IPS-NIHi7 (cell line): Measurements from ENCODE around the gene MAP2K1.

ENCODE experiments used
- DNase-seq: peaks from one replicate; pipeline ENCODE4 v3.0.0; 2012; ENCODE audit warnings: mixed read lengths; ENCODE audit errors: extremely low spot score

The MAP2K1 gene

GRCh38 chr15:66503780-66504562, 117.3 kb downstream of the MAP2K1 start:
- no peak for DNase-seq

- peak; percentile 67 for DNase-seq
These were observed 118.1 kb downstream of the MAP2K1 start, which contains the start of the genes RPL4 and ZWILCH for GRCh38 chr15:66504563-66505429. Gene RPL4, minus strand, starts transcription at chr15:66504855. Its CDS starts 65 bp downstream, at chr15:66504790. Gene ZWILCH, plus strand, starts transcription at chr15:66505326. Its CDS starts 13 bp downstream, at chr15:66505339.

GRCh38 chr15:66505430-66505811, 118.7 kb downstream of the MAP2K1 start:
- no peak for DNase-seq

DNA sequence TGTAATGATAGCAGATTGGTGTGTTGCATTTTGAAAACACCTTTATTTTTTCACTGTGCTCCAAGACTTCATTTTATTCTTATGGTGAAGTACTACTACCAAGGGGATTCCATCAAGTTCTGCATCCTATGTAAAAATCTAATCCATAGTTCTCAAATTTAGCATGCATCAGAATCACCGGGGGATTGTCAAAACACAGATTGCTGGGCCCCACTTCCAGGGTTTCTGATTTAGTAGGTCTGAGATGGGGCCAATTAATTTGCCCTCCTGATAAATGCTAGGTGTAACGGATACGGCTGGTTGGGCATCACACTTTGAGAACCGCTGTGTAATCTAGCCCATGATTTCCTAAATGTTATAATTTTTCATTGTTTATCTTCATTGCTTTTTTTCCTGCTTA, 119.1 kb downstream of the MAP2K1 start:
- DNase-seq = no peak

DNA sequence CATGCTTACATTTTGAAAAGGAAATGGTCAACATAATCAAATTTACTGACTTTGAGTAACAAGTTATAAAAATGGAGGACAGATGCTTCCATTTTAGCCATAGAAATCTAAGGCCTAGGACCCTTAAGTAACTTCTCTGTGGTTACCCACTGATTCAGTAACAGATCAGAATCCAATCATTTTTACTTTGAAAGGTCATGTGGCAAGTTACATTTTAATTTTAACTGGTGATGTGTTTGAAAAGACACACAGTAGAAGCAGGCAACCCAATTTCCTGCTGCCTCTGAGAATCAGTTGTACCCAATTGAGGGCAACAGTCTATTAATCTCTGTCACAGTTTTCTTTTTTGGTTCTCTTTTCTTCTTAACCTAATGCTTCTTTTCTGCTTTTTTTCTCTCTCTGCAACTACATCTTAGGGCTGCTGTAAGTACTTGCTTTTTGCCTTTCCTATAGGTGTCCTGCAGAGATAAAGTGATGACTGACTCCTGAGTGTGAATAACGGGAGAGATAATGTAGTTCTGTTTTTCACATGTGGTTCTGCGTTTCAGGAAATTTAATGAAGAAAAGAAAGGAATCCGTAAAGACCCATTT, 121.7 kb downstream of the MAP2K1 start:
- DNase-seq = no peak

- DNase-seq = no peak
These were observed 127.9 kb downstream of the MAP2K1 start for GRCh38 chr15:66514586-66514985.

DNA sequence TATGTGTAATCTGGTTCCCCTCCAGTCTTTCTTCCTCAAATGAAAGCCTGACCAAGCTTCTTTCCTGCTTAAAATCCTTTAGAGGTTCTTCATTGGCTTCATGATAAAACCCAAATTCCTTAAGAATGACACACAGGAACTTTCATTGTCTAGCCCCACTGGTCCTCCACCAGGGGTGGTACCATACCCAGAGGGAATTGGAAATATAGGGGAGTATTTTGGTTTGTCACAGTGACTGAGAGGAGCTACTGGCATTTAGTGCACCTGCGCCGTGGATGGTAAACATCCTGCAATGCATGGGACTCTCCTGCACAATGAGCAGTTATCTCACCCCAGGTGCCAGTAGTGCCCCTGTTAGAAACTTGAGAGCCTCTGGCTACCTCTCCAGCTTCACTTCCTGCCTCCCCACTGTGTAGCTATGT, 129.2 kb downstream of the MAP2K1 start:
- peak; percentile 11 for DNase-seq

GRCh38 chr15:66523926-66524325, 137.2 kb downstream of the MAP2K1 start:
- DNase-seq = no peak

DNA sequence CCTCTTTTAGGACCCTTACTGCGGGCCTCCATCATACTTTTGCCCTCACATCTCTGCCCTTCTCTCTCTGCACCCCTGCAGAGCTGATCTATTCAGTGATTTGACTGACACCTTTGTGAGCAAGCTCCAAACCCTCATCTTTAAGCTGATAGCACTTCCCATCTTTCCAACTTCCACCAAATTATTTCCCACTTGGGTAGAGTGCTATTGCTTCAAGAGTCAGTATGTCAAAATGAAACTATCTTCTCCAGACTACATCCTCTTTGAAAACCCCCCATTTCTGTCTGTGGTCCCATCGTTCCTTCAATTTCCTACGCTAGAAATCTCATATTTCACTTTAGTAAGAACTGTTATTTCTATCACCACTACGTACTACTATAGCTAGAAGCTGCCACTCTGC, 138.1 kb downstream of the MAP2K1 start:
- DNase-seq = no peak

- no peak for DNase-seq
These were observed 148.3 kb downstream of the MAP2K1 start for GRCh38 chr15:66535056-66535455.
